Transverse colon (tissue), 4 donors: ENCODE measurements around the gene GNG3. TPM values are rescaled to one million over a fixed set of nuclear protein-coding genes. Genes with fewer than 3 reads are reported as not detected.
A peak's percentile ranks its signal among the peaks of the same experiment; 100 is the strongest.

Source experiments
- DNase-seq: peaks from one replicate; pipeline ENCODE4 v3.0.0-alpha.2; 2019
- H3K27ac ChIP-seq, 4 donors: fragments of 200-600 bp; sonication (generic); 2 replicates each; pipeline ENCODE4 v1.5.1; 2016 to 2018; ENCODE audit warnings: inconsistent platforms in 4 of 4
- H3K27me3 ChIP-seq: fragments of 200-600 bp; sonication (generic); 2 replicates; pipeline ENCODE4 v1.5.1; 2017; ENCODE audit warnings: inconsistent platforms
- H3K36me3 ChIP-seq, 4 donors: fragments of 200-600 bp; sonication (generic); 2 replicates each; pipeline ENCODE4 v1.5.1; 2017 to 2019; ENCODE audit warnings: inconsistent platforms in 4 of 4
- H3K4me1 ChIP-seq, 4 donors: fragments of 200-600 bp; sonication (generic); 2 replicates each; pipeline ENCODE4 v1.5.1; 2017 to 2020; ENCODE audit warnings: inconsistent platforms in 4 of 4
- H3K4me3 ChIP-seq, 4 donors: fragments of 200-600 bp; sonication (generic); 1 replicate in 1 of 4; 2 replicates in 3 of 4; pipeline versions ENCODE4 v1.5.1 to v1.6.1; 2017 to 2019; ENCODE audit warnings: inconsistent platforms in 4 of 4
- H3K9me3 ChIP-seq, 2 donors: fragments of 200-600 bp; sonication (generic); 2 replicates each; pipeline ENCODE4 v1.5.1; 2017 to 2019; ENCODE audit warnings: inconsistent platforms in 2 of 2
- CTCF ChIP-seq, 5 experiments: fragments of 200-600 bp in 3 of 5; fragments of 450-650 bp in 2 of 5; sonication (generic) in 3 of 5; IDR thresholded peaks; 1 replicate in 2 of 5; 2 replicates in 3 of 5; pipeline ENCODE4 v1.5.1; 2016 to 2017; ENCODE audit warnings: antibody characterized with exemption in 5 of 5, inconsistent platforms in 3 of 5, mild to moderate bottlenecking in 2 of 5, moderate library complexity in 1 of 5
- EP300 ChIP-seq: sonication (generic); formaldehyde crosslinking; IDR thresholded peaks from one replicate; pipeline ENCODE4 v1.6.1; 2017; ENCODE audit warnings: antibody characterized with exemption, low read depth
- POLR2A ChIP-seq: fragments of 450-650 bp; IDR thresholded peaks from one replicate; pipeline ENCODE4 v1.6.1; 2016; ENCODE audit warnings: antibody characterized with exemption, mild to moderate bottlenecking, moderate library complexity
- POLR2AphosphoS5 ChIP-seq, 3 donors: sonication (generic); formaldehyde crosslinking; IDR thresholded peaks; one replicate each; pipeline ENCODE4 v1.6.1; 2016; ENCODE audit warnings: antibody characterized with exemption in 3 of 3
- WGBS, 2 donors: methylation state at CpG; one replicate each; pipeline ENCODE4 v1.1.5; 2018; ENCODE audit warnings: low coverage in 1 of 2; 5-methylcytosine and 5-hydroxymethylcytosine counted together
- in situ Hi-C, 4 donors: fragments of 200-750 bp; cut with MboI; loops; one replicate each; pipeline versions ENCODE4 v1.15.0 to v1.15.1; 2017; ENCODE audit warnings: low sequenced_read_pairs in 3 of 4, low pct_ligation_motif_present in 1 of 4, low pct_unique_long_range_greater_than_20kb in 1 of 4
- intact Hi-C: fragments of 100-400 bp; cut with DNase I; formaldehyde crosslinking; loops from one replicate; pipeline ENCODE4 v1.15.1; 2023; ENCODE audit warnings: low total_unique reads
- total RNA-seq, 4 donors: library from RNA; depleted of rRNA; stranded (reverse); fragments of >200 nt; gene quantifications; one replicate each; pipeline ENCODE4 v1.1.0, GENCODE V29; 2016

Gene GNG3
- total RNA-seq, 4 donors from 2014 or later = 0.64 TPM; not detected in 3

DNA sequence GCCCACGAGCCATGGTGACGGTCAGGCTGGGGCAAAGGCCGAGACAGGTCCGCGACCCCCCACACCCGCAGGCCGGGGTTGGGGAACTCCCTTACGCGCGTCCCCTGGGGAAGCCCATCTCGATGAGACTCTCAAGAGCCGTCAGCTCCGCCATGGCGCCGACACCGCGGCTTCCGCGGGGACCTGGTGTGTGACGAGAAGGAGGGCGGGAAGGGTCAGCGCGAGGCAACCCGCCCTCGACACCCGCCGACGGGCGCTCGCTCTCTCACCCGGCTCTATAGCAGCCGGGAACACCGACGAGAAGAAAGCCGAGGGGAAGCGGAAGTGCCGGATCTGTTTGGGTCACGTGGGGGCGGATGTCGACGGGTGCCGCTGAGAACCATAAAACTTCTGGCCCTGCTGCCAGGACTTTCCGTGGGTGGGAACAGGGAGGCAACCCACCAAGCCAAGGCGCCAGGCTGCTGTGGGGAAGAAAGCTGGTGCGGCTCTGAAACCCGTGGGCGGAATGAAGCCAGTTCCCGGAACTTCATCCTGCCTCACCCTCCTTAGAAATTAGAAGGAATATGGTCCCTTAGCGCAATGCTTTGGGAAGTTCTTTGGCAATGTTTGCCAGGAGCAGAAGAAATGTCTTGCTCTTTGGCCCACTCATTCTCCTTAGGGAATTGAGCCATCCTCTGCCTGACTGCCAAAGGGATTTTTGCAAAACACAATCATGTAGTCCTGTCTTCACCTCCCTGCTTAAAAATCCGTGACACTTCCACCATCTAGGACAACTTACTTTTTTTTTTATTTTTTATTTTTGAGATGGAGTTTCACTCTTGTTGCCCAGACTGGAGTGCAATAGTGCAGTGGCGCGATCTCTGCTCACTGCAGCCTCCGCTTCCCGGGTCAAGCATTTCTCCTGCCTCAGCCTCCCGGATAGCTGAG lies 28.4 kb upstream of the GNG3 start, which contains the start of gene UBXN1:
TSS of gene UBXN1 (minus strand) at position 304 of the 927 bp plus-strand sequence. CDS start at position 154, 150 bp downstream.
- Histone ChIP-seq H3K27ac (peak within 1 kb of the TSS; percentile 89 to 95 (median 94)), H3K9me3 (no peaks in the 10 kb centered on the region), H3K4me3 (peak within 1 kb of the TSS; percentile 81 to 88 (median 86)), H3K4me1 (peaks cover 14 to 28% (median 16%) of the 10 kb centered on the region in 4 donors), H3K36me3 (peaks cover 0 to 15% (median 3%) of the 10 kb centered on the region in 4 donors), H3K27me3 (no peaks in the 10 kb centered on the region)
- intact Hi-C loops (no loop called here), in situ Hi-C loops (loop anchor here in 2 of 4 donors (25.0 kb wide), 2 partner anchors 267 to 292 kb away; partner anchors contain the start of gene SCGB1A1 (in 1 of the 2))
- 9 to 43% methylated on average over 6 to 48 of the region's 55 CpGs for WGBS, 2 donors
- TF ChIP-seq POLR2AphosphoS5 (IDR thresholded peaks at IDR 0.05) (peak; percentile 83 to 86 (median 85)), POLR2A (peak; percentile 81), CTCF (IDR thresholded peaks at IDR 0.05) (no peak)
- peak; percentile 92 for DNase-seq

GRCh38 chr11:62680825-62681240 lies 26.6 kb upstream of the GNG3 start:
- Histone ChIP-seq H3K27ac (peak overlapping the region; percentile 0 to 93 (median 32)), H3K36me3 (peaks cover 0 to 7% (median 3%) of the 10 kb centered on the region in 4 donors), H3K9me3 (no peaks in the 10 kb centered on the region), H3K4me1 (peaks cover 14 to 28% (median 16%) of the 10 kb centered on the region in 4 donors), H3K4me3 (no peak overlapping the region), H3K27me3 (no peaks in the 10 kb centered on the region)
- TF ChIP-seq POLR2AphosphoS5 (IDR thresholded peaks at IDR 0.05) (no peak), POLR2A (no peak), CTCF (IDR thresholded peaks at IDR 0.05) (peak; percentile 43 to 64 (median 51)), EP300 (no peak)
- 42 to 67% methylated on average over 1 to 4 of the region's 4 CpGs for WGBS, 2 donors
- in situ Hi-C loops = loop anchor here in 2 of 4 donors (25.0 kb wide), 2 partner anchors 269 to 294 kb away; partner anchors contain the start of gene SCGB1A1 (in 1 of the 2)
- DNase-seq = peak; percentile 53
- intact Hi-C loops = loop anchor here (10.0 kb wide), 1 partner anchor 286 kb away; no protein-coding TSS in a partner anchor

GRCh38 chr11:62682518-62682917 lies 25.0 kb upstream of the GNG3 start:
- WGBS, 2 donors = 53 to 67% methylated on average over 1 to 7 of the region's 7 CpGs
- in situ Hi-C loops = loop anchor here in 2 of 4 donors (25.0 kb wide), 2 partner anchors 270 to 295 kb away; partner anchors contain the start of gene SCGB1A1 (in 1 of the 2)

More at GRCh38 chr11:62682518-62682917, 25.0 kb upstream of the GNG3 start:
- intact Hi-C loops = loop anchor here (10.0 kb wide), 1 partner anchor 288 kb away; no protein-coding TSS in a partner anchor
- Histone ChIP-seq H3K36me3 (no peaks in the 10 kb centered on the region), H3K4me1 (peaks cover 13 to 25% (median 14%) of the 10 kb centered on the region in 4 donors), H3K27me3 (peaks cover 8% of the 10 kb centered on the region), H3K9me3 (no peaks in the 10 kb centered on the region), H3K4me3 (no peak overlapping the region), H3K27ac (peak overlapping the region in 3 of 4 donors; percentile 21 to 61 (median 46))
- peak; percentile 68 for DNase-seq
- TF ChIP-seq CTCF (IDR thresholded peaks at IDR 0.05) (peak in 1 of 5 experiments; percentile 37), EP300 (no peak), POLR2AphosphoS5 (IDR thresholded peaks at IDR 0.05) (peak in 1 of 3 donors; percentile 17), POLR2A (no peak)
